HEK293T (cell line): Measurements from ENCODE around the gene PPP6R1.

Source experiments
- CTCF ChIA-PET: fragments of 350-600 bp; formaldehyde crosslinking; extraction: SDS; loops from one replicate; lab custom pipeline; 2021; ENCODE audit warnings: antibody characterized with exemption, inconsistent platforms; lab: Yijun Ruan, JAX
- POLR2A ChIA-PET: fragments of 350-600 bp; formaldehyde crosslinking; extraction: SDS; loops from one replicate; lab custom pipeline; 2020; ENCODE audit warnings: antibody characterized with exemption, inconsistent platforms; lab: Yijun Ruan, JAX
- DNase-seq: peaks from one replicate; pipeline ENCODE4 v3.0.0; 2012; ENCODE audit warnings: mixed read lengths; ENCODE audit errors: extremely low spot score
- ARNT ChIP-seq: fragments of 450-650 bp; IDR thresholded peaks from 2 replicates; pipeline ENCODE4 v1.6.1; 2017; ENCODE audit warnings: mild to moderate bottlenecking
- BHLHE40 ChIP-seq: fragments of 450-650 bp; IDR thresholded peaks from 2 replicates; pipeline ENCODE4 v1.6.1; 2016; ENCODE audit warnings: mild to moderate bottlenecking, moderate library complexity, borderline replicate concordance
- CTBP1 ChIP-seq: fragments of 450-650 bp; IDR thresholded peaks from 2 replicates; pipeline ENCODE4 v1.6.1; 2016; ENCODE audit warnings: borderline replicate concordance
- ELF4 ChIP-seq: fragments of 450-650 bp; IDR thresholded peaks from 2 replicates; pipeline ENCODE4 v1.6.1; 2017; ENCODE audit warnings: antibody characterized with exemption
- FOXA1 ChIP-seq: fragments of 450-650 bp; IDR thresholded peaks from 2 replicates; pipeline ENCODE4 v1.6.1; 2016; ENCODE audit warnings: mild to moderate bottlenecking
- FOXK2 ChIP-seq: fragments of 450-650 bp; IDR thresholded peaks from 2 replicates; pipeline ENCODE4 v1.6.1; 2016; ENCODE audit warnings: mild to moderate bottlenecking
- FOXM1 ChIP-seq: fragments of 450-650 bp; IDR thresholded peaks from 2 replicates; pipeline ENCODE4 v1.6.1; 2017; ENCODE audit warnings: mild to moderate bottlenecking, borderline replicate concordance
- HDGF ChIP-seq: fragments of 450-650 bp; IDR thresholded peaks from 2 replicates; pipeline ENCODE4 v1.6.1; 2017; ENCODE audit warnings: antibody characterized with exemption, borderline replicate concordance
- L3MBTL2 ChIP-seq: fragments of 450-650 bp; conservative IDR thresholded peaks from 2 replicates; pipeline ENCODE4 v1.6.1; 2016; ENCODE audit warnings: mild to moderate bottlenecking
- LEF1 ChIP-seq: fragments of 450-650 bp; IDR thresholded peaks from 2 replicates; pipeline ENCODE4 v1.6.1; 2017; ENCODE audit warnings: mild to moderate bottlenecking, borderline replicate concordance
- NFRKB ChIP-seq: fragments of 450-650 bp; IDR thresholded peaks from 2 replicates; pipeline ENCODE4 v1.6.1; 2016; ENCODE audit warnings: mild to moderate bottlenecking, moderate library complexity
- SP1 ChIP-seq: fragments of 450-650 bp; IDR thresholded peaks from 2 replicates; pipeline ENCODE4 v1.6.1; 2017
- SUZ12 ChIP-seq: fragments of 450-650 bp; IDR thresholded peaks from 2 replicates; pipeline ENCODE4 v1.6.1; 2016; ENCODE audit warnings: mild to moderate bottlenecking
- TARDBP ChIP-seq: fragments of 450-650 bp; IDR thresholded peaks from 2 replicates; pipeline ENCODE4 v1.6.1; 2016
- ZNF384 ChIP-seq: fragments of 450-650 bp; IDR thresholded peaks from 2 replicates; pipeline ENCODE4 v1.6.1; 2016
- TF ChIP-seq, protein P1 (sequence below): fragments of 450-650 bp; IDR thresholded peaks from 2 replicates; pipeline ENCODE4 v1.6.1; 2016

PPP6R1 gene

DNA sequence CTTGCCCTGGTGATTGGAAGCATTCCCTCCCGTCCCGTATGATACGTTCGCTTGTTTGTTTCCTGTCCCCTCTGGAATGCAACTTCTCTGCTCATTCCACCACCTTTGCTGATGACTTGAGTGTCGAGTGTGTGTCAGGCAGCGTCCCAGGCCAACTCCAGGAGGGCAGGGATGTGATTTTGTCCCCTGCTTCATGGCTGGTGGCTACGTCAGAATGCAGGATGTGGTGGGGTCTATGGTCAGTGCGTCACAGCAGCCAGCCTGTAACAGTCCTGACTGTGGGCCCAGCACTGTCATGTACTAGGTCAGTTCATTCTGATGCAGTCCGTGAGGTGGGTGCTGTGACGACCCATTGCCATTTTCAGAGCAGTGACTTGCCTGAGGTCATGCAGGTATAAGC is 41.2 kb upstream of the PPP6R1 start:
- DNase-seq = no peak
- no peak for TF ChIP-seq L3MBTL2
- TF ChIP-seq BHLHE40 = no peak
- no peak for TF ChIP-seq SUZ12
- no peak for TF ChIP-seq HDGF
- TF ChIP-seq ARNT = no peak
- no peak for TF ChIP-seq SP1
- no peak for TF ChIP-seq FOXM1
- TF ChIP-seq FOXA1 = no peak
- TF ChIP-seq TARDBP = no peak
- no peak for TF ChIP-seq ZNF384
- TF ChIP-seq NFRKB = no peak
- no peak for TF ChIP-seq ELF4
- no peak for TF ChIP-seq LEF1
- TF ChIP-seq FOXK2 = no peak
- POLR2A ChIA-PET = no interaction called here
- CTCF ChIA-PET = interaction anchor here (1.7 kb wide), 1 partner anchor 8 kb away, joined by 14 read pairs; no protein-coding TSS in a partner anchor

DNA sequence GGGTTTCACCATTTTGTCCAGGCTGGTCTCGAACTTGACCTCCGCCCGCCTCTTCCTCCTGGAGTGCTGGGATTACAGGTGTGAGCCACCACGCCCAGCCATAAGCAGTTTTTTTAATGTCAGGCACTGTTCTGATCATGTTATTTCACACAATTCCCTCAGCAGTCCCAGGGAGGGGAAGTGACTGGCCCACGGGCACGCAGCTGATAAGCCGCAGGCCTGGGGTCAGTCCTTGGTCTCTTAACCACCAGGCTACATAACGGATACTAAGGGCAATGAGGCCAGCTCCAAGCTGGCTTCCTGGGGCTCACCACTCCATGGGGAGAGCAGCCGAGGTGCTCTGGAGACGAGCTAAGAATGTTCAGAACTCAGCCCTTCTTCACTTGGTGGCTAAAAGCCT is 38.5 kb upstream of the PPP6R1 start:
- TF ChIP-seq CTBP1 (no peak), SUZ12 (no peak), FOXK2 (no peak), ZNF384 (no peak), ELF4 (no peak), BHLHE40 (no peak), FOXM1 (no peak), TARDBP (no peak), HDGF (no peak), SP1 (no peak), FOXA1 (no peak), L3MBTL2 (no peak), NFRKB (no peak), ARNT (no peak), LEF1 (no peak)
- TF ChIP-seq, protein P1, sequence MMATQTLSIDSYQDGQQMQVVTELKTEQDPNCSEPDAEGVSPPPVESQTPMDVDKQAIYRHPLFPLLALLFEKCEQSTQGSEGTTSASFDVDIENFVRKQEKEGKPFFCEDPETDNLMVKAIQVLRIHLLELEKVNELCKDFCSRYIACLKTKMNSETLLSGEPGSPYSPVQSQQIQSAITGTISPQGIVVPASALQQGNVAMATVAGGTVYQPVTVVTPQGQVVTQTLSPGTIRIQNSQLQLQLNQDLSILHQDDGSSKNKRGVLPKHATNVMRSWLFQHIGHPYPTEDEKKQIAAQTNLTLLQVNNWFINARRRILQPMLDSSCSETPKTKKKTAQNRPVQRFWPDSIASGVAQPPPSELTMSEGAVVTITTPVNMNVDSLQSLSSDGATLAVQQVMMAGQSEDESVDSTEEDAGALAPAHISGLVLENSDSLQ = no peak
- CTCF ChIA-PET = no interaction called here
- DNase-seq = no peak
- POLR2A ChIA-PET = no interaction called here

DNA sequence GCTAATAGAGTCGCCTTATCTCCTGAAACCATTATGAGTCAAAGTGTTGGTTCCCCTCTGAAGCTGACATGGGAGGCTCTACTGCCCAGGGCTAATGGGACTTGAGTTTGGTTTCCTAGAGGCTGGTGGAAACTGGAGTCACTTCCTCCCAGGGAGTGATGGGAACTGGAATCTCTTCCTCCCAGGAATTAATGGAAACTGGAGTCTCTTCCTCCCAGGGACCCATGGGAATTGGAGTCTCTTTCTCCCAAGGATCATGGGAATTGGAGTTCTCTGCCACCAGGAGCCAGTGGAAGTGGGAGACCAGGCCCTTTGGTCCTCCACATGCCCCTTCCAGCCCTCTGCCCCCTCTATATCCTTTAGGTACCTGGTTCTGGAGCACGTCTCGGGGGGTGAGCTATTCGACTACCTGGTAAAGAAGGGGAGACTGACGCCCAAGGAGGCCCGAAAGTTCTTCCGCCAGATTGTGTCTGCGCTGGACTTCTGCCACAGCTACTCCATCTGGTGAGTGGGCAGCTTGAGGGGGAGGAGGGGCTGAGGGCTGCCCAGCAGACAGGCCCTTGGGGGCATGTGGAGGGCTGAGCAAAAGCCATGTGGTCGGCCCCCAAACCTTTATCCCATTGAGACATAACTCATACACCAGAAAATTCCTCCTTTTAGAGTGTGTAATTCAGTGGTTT is 30.4 kb upstream of the PPP6R1 start:
- POLR2A ChIA-PET = no interaction called here
- DNase-seq = peak; percentile 27
- TF ChIP-seq FOXK2 = no peak
- no peak for TF ChIP-seq NFRKB
- TF ChIP-seq FOXA1 = no peak
- TF ChIP-seq LEF1 = no peak
- TF ChIP-seq ARNT = no peak
- TF ChIP-seq L3MBTL2 = no peak
- no peak for TF ChIP-seq CTBP1
- no peak for TF ChIP-seq FOXM1
- no peak for TF ChIP-seq SUZ12
- no peak for TF ChIP-seq BHLHE40
- TF ChIP-seq HDGF = no peak
- no peak for TF ChIP-seq SP1
- no peak for TF ChIP-seq TARDBP
- CTCF ChIA-PET = no interaction called here

DNA sequence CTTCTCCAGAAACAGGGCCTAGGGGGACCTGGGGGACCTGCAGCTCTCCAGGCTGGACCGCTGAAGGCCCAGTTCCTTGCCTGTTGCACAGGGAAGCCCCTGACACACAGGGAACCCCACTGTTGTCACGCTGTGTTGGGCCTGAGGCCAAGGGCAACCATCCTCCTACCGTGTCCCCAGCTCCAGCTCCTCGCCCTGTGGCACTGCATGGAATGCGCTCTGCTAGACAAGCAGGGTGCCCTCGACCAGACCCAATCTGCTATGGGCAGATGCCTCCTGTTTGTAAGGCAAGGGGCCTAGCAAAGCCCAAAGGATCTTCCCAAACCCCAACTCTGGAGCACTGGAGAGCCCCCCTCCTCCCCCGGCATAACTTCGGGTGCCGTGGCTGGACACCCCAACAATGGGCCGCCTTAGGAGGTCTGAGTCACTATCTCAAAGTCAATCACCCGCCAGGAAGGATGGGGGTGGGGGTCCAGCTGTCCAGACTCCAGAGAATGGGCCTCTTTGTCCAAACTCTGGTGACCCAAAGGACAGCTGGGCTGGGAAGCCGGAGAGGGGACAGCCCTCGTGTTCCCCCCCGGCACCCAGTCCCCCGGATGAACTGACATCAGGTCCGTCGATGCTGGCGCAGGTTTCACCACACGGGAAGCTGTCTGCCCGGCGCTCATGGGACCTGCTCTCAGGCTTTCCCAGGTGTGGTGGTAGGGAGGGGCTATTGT is 28.7 kb upstream of the PPP6R1 start:
- DNase-seq = no peak
- ChIA-PET POLR2A (no interaction called here), CTCF (interaction anchor here (0.9 to 1.1 kb wide), 2 partner anchors 14 to 132 kb away, joined by 3 read pairs; no protein-coding TSS in a partner anchor)
- TF ChIP-seq, protein P1 = no peak
- TF ChIP-seq SUZ12 = no peak
- TF ChIP-seq FOXA1 = no peak
- TF ChIP-seq HDGF = no peak
- TF ChIP-seq BHLHE40 = no peak
- no peak for TF ChIP-seq L3MBTL2
- no peak for TF ChIP-seq LEF1
- TF ChIP-seq FOXM1 = no peak
- no peak for TF ChIP-seq TARDBP
- TF ChIP-seq ELF4 = no peak
- no peak for TF ChIP-seq NFRKB
- TF ChIP-seq FOXK2 = no peak
- TF ChIP-seq ARNT = no peak
- TF ChIP-seq CTBP1 = no peak
- no peak for TF ChIP-seq SP1
- TF ChIP-seq ZNF384 = no peak

DNA sequence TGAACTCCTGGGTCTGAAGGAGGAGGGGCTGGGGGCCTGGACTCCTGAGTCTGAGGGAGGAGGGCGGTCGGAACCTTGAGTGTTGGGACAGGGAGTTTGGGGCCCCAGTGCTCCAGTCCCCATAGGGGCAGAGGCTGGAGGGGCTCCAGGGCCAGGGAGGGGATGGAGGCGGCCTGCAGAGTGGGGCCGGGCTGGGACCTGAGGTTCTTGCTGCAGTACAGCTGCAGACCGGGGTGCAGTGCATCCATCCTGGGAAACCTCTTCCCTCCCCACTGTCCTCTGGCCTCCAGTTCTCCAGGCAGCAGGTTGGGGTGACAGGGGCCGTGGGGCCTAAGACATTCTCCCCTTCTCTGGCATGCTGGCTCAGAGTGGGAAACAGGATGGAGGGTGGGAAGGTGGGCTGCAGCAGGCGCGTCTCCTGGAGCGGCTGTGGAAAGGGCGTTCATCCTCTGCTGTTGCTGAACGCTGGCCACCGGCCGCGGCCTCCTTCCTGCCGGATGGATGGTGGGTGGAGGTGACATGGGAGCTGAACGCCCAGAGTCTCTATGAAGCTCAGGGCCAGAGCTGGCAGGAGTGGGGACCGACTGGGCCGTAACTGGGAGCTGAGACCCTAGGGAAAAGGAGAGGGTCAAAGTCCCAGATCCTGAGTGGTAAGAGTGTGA is 26.5 kb upstream of the PPP6R1 start:
- no peak for DNase-seq
- ChIA-PET POLR2A (no interaction called here), CTCF (no interaction called here)
- TF ChIP-seq FOXK2 (no peak), NFRKB (no peak), LEF1 (no peak), BHLHE40 (no peak), SUZ12 (no peak)
